IPS-15b (cell line): ENCODE data around the gene EXOC6.

Source experiments
- H3K27me3 ChIP-seq: one replicate; pipeline ENCODE4 v1.6.1; 2013; ENCODE audit warnings: low read length; ENCODE audit not compliant: control insufficient read depth, insufficient read depth
- H3K36me3 ChIP-seq: one replicate; pipeline ENCODE4 v1.6.1; 2013; ENCODE audit warnings: low read length; ENCODE audit not compliant: control insufficient read depth, insufficient read depth
- H3K4me1 ChIP-seq: one replicate; pipeline ENCODE4 v1.6.1; 2013; ENCODE audit warnings: mild to moderate bottlenecking, low read length; ENCODE audit not compliant: control insufficient read depth, insufficient read depth
- H3K4me3 ChIP-seq: one replicate; pipeline ENCODE4 v1.5.1; 2013; ENCODE audit warnings: low read depth, low read length
- H3K9ac ChIP-seq: one replicate; pipeline ENCODE4 v1.6.1; 2013; ENCODE audit warnings: low read depth, mild to moderate bottlenecking, low read length
- H3K9me3 ChIP-seq: one replicate; pipeline ENCODE4 v1.6.1; 2013; ENCODE audit warnings: mild to moderate bottlenecking, low read length; ENCODE audit not compliant: control insufficient read depth, insufficient read depth

EXOC6 gene

GRCh38 chr10:92848441-92849233 lies at the start of gene EXOC6:
TSS of gene EXOC6 (plus strand) at chr10:92848520. CDS start at chr10:92848534, 14 bp downstream.
- H3K9me3 ChIP-seq, result peaks cover 6% of the 10 kb centered on the region
- H3K27me3 ChIP-seq, result peaks cover 50% of the 10 kb centered on the region
- H3K4me3 ChIP-seq, result peak within 1 kb of the TSS; percentile 49

GRCh38 chr10:92799568-92799967 lies 48.8 kb upstream of the EXOC6 start:
- Histone ChIP-seq H3K9me3 (no peaks in the 10 kb centered on the region), H3K27me3 (no peaks in the 10 kb centered on the region), H3K36me3 (no peaks in the 10 kb centered on the region), H3K4me3 (no peak overlapping the region), H3K4me1 (no peaks in the 10 kb centered on the region), H3K9ac (no peak overlapping the region)

More at GRCh38 chr10:92848441-92849233, at the start of gene EXOC6:
- H3K4me1 ChIP-seq, result peaks cover 5% of the 10 kb centered on the region
- H3K36me3 ChIP-seq, result no peaks in the 10 kb centered on the region
- no peak within 1 kb of the TSS for H3K9ac ChIP-seq

GRCh38 chr10:92800134-92800733 lies 48.1 kb upstream of the EXOC6 start:
- H3K4me3 ChIP-seq, result no peak overlapping the region
- no peaks in the 10 kb centered on the region for H3K9me3 ChIP-seq
- H3K9ac ChIP-seq, result no peak overlapping the region
- no peaks in the 10 kb centered on the region for H3K27me3 ChIP-seq
- H3K4me1 ChIP-seq, result no peaks in the 10 kb centered on the region
- H3K36me3 ChIP-seq, result no peaks in the 10 kb centered on the region

GRCh38 chr10:92801978-92802872 lies 46.1 kb upstream of the EXOC6 start:
- H3K4me1 ChIP-seq, result no peaks in the 10 kb centered on the region
- no peaks in the 10 kb centered on the region for H3K9me3 ChIP-seq
- no peak overlapping the region for H3K4me3 ChIP-seq
- H3K27me3 ChIP-seq, result no peaks in the 10 kb centered on the region
- H3K9ac ChIP-seq, result no peak overlapping the region
- no peaks in the 10 kb centered on the region for H3K36me3 ChIP-seq

GRCh38 chr10:92809840-92810239 lies 38.5 kb upstream of the EXOC6 start:
- no peaks in the 10 kb centered on the region for H3K9me3 ChIP-seq
- no peaks in the 10 kb centered on the region for H3K36me3 ChIP-seq
- H3K27me3 ChIP-seq, result no peaks in the 10 kb centered on the region
- H3K9ac ChIP-seq, result no peak overlapping the region
- H3K4me1 ChIP-seq, result no peaks in the 10 kb centered on the region
- H3K4me3 ChIP-seq, result no peak overlapping the region

GRCh38 chr10:92810934-92811532 lies 37.3 kb upstream of the EXOC6 start:
- Histone ChIP-seq H3K4me3 (no peak overlapping the region), H3K36me3 (no peaks in the 10 kb centered on the region), H3K9me3 (no peaks in the 10 kb centered on the region), H3K27me3 (no peaks in the 10 kb centered on the region), H3K9ac (no peak overlapping the region), H3K4me1 (no peaks in the 10 kb centered on the region)

GRCh38 chr10:92811986-92812385 lies 36.3 kb upstream of the EXOC6 start:
- Histone ChIP-seq H3K4me3 (no peak overlapping the region), H3K4me1 (no peaks in the 10 kb centered on the region), H3K27me3 (no peaks in the 10 kb centered on the region), H3K9ac (no peak overlapping the region), H3K36me3 (no peaks in the 10 kb centered on the region), H3K9me3 (no peaks in the 10 kb centered on the region)

GRCh38 chr10:92813979-92814378 lies 34.3 kb upstream of the EXOC6 start:
- Histone ChIP-seq H3K27me3 (no peaks in the 10 kb centered on the region), H3K9me3 (no peaks in the 10 kb centered on the region), H3K4me1 (no peaks in the 10 kb centered on the region), H3K9ac (no peak overlapping the region), H3K4me3 (no peak overlapping the region), H3K36me3 (no peaks in the 10 kb centered on the region)

- Histone ChIP-seq H3K9ac (no peak overlapping the region), H3K4me1 (no peaks in the 10 kb centered on the region), H3K27me3 (no peaks in the 10 kb centered on the region), H3K4me3 (no peak overlapping the region), H3K9me3 (no peaks in the 10 kb centered on the region), H3K36me3 (no peaks in the 10 kb centered on the region)
Observed at GRCh38 chr10:92814790-92815189, 33.5 kb upstream of the EXOC6 start.

GRCh38 chr10:92816091-92816531 lies 32.2 kb upstream of the EXOC6 start:
- Histone ChIP-seq H3K4me3 (no peak overlapping the region), H3K9ac (no peak overlapping the region), H3K4me1 (no peaks in the 10 kb centered on the region), H3K36me3 (no peaks in the 10 kb centered on the region), H3K9me3 (no peaks in the 10 kb centered on the region), H3K27me3 (no peaks in the 10 kb centered on the region)

- Histone ChIP-seq H3K27me3 (no peaks in the 10 kb centered on the region), H3K9ac (no peak overlapping the region), H3K4me3 (no peak overlapping the region), H3K36me3 (no peaks in the 10 kb centered on the region), H3K4me1 (peaks cover 3% of the 10 kb centered on the region), H3K9me3 (no peaks in the 10 kb centered on the region)
Observed at GRCh38 chr10:92822060-92822634, 26.2 kb upstream of the EXOC6 start.
